A172 (cell line): ENCODE measurements around the gene NPEPPS. TPM values are rescaled to one million over a fixed set of nuclear protein-coding genes. Genes with fewer than 3 reads are reported as not detected.

Experiments
- DNase-seq: peaks from one replicate; pipeline ENCODE4 v3.0.0-alpha.2; 2015; ENCODE audit warnings: low spot score
- total RNA-seq: library from RNA; depleted of rRNA; stranded (reverse); fragments of >200 nt; shearing (Covaris generic); gene quantifications from 2 replicates; pipeline ENCODE4 v1.2.3, GENCODE V29; 2014

NPEPPS gene
- total RNA-seq, 1 experiment from 2014 or later: 45.7 TPM

- DNase-seq: no peak
Measured at GRCh38 chr17:47628014-47628566, 97.2 kb downstream of the NPEPPS start.

DNA sequence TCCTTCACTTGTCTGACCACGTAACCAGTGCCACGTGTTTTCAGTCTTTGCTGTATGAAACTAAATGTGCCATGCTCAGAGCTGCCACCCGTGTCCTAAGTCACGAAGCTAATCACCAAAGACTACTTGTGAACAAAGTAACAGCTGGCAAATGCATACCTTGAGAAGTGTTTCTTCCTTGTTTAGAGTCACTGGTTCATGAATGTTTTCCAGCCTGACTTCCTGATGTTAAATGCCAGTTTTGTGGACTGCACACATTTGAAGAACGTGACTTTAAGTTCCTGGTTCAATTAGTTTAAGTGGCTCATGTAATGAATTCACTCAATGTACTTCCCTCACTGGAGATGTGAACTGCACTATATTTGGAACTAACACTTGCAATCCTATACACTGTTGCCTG is 98.9 kb downstream of the NPEPPS start:
- no peak for DNase-seq

GRCh38 chr17:47630614-47631013 is 99.7 kb downstream of the NPEPPS start:
- DNase-seq: no peak

DNA sequence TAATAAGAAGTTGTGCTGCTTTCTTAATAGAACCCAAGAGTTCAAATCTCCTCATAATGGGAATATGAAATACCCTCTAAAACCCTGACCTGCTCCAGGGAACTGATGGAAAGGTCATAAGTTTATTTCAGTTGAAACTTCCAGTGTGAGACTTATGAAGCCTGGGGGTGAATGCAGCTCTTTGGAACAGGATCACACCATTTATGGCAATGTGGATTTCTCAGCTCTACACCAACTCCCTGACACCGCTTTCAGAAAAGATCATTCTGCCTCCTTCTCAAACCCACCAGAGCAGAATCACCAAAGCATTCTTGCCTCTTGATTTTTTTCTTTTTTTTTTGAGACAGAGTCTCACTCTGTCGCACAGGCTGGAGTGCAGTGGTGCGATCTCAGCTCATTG is 102.1 kb downstream of the NPEPPS start:
- no peak for DNase-seq

DNA sequence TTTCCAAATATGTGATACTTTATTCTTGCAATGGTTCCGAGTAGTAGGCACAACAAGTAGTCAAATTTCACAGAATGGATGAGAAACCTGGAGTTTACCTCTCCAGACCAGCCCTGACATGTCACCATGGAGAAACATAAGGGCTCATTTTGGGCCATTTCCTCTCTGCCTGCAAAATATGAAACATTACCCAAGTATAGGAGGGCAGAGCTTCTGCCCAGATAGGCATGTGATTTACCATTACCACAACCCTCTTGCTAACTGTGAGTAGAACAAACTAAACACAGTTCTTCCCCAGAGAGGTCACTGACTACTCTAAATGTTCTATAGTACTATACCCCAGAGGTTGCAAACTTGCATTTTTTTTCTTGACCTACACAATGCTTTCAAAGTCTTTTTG is 103.1 kb downstream of the NPEPPS start:
- no peak for DNase-seq

- DNase-seq: no peak
Measured at GRCh38 chr17:47634870-47635269, 104.0 kb downstream of the NPEPPS start.

- no peak for DNase-seq
Measured at GRCh38 chr17:47635734-47636133, 104.8 kb downstream of the NPEPPS start.

DNA sequence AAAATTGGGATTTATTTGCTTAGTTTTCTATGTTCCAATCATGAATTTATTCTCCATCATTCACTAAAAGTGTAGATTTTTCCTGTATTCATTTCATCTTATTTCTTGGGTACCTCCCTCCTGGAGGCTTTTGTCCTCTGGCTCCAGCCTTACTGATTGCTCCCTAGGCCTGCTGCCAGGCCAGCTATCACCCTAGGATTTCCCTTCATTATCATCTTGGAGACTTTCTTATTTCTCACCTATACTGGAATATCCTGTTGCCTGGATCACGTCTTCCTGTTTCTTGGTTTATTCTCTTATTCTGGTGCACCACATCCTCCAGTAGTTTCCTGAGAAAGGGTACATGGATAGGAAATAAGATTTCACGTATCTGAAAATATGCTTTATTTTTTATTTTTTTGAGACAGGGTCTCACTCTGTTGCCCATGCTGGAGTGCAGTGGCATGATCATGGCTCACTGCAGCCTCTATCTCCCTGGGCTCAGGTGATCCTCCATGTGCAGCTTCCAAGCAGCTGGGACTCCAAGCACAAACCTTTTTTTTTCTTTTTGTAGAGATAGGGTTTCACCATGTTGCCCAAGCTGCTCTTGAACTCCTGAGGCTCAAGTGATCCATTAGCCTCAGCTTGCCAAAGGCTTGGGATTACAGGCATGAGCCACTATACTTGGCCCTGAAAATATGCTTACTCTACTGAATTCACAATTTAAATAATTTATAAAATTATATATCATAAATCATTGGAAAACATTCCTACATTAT is 105.5 kb downstream of the NPEPPS start:
- no peak for DNase-seq

- DNase-seq: no peak
Measured at GRCh38 chr17:47638903-47639302, 108.0 kb downstream of the NPEPPS start.

DNA sequence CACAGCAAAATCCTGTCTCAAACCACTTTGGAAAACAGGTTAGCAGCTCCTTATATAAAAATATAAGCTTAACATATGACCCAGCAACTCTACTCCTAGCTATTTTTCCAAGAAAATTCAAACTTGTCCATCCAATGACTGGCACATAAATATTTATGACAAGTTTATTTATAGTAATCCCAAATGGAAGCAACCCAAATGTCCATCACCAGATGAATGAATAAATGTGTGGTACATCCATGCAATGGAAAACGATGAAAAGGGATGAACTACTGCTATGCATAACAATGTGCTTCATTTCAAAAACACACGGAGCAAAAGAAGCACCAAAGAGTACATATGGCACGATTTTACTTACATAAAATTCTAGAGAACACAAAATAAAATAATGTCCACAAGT is 109.2 kb downstream of the NPEPPS start:
- DNase-seq: no peak

- no peak for DNase-seq
Measured at GRCh38 chr17:47641202-47641601, 110.3 kb downstream of the NPEPPS start.

DNA sequence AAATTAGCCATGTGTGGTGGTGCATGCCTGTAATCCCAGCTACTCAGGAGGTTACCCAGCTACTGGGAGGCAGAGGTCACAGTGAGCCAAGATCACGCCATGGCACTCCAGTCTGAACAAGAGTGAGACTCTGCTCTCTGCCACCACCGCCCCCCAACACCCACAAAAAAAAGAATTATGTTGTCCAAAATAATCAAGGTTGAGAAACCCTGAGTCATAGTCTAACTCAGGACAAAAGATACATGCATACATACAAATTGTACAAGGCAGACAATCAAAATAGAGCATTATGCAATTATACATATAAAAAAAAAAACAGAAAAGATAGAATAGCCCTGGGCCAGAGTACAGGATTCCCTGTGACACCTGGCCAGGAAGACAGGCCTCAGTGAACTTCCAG is 112.2 kb downstream of the NPEPPS start:
- no peak for DNase-seq

- no peak for DNase-seq
Measured at GRCh38 chr17:47644324-47644723, 113.4 kb downstream of the NPEPPS start.

DNA sequence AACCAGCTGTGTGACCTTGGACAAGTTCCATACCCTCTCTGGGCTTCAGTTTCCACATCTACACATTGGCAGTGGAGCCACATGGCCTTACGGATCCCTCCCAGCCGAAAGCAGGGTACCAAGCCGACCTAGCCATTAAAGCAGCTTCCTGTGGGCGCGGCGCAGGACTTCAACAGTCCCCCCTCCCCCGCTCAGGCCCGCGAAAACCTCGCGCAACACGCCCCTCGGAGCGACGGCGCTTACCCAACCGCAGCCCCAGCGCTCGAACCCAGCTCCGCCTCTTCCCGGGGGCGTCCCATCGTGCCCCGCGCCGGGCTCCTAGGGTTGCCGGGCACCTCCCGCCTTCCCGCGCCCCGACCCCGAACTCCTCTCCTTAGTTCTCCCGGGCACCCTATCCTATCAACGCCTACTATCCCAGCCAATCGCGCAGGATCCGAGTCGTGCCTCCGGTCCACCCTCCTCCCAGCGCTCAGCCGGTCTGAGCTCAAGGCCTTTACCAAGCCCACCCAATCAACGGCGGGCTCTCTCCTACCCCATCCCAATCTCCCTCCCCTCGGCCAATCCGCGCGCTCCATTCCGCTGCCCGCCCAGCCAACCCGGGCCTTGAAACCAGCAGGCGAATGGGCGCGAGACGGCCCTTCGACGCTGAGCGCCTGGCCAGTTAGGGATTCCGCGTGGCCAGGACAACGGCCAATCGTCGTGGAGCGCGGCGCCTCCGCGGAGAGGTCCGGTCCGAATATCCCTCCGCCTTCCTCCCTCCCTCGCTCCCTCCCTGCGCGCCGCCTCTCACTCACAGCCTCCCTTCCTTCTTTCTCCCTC is 118.5 kb downstream of the NPEPPS start, which contains the start of gene KPNB1:
Gene KPNB1 (plus strand): TSS at position 767 of the 819 bp plus-strand sequence. CDS start 326 bp downstream, outside the sequence.
- peak; percentile 99 for DNase-seq

DNA sequence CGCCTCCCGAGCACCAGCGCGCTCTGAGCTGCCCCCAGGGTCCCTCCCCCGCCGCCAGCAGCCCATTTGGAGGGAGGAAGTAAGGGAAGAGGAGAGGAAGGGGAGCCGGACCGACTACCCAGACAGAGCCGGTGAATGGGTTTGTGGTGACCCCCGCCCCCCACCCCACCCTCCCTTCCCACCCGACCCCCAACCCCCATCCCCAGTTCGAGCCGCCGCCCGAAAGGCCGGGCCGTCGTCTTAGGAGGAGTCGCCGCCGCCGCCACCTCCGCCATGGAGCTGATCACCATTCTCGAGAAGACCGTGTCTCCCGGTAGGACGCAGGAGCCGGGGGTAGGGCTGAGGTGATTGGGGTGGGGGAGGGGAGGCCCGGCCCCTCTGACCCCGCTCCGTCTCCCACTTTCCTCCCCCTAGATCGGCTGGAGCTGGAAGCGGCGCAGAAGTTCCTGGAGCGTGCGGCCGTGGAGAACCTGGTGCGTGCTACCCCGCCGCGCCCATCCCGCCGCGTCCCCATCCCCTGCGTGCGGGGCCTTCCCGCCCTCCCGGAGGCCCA is 119.1 kb downstream of the NPEPPS start:
- DNase-seq: peak; percentile 46

GRCh38 chr17:47650525-47651522 is 119.9 kb downstream of the NPEPPS start:
- peak; percentile 93 for DNase-seq

GRCh38 chr17:47651704-47652103 is 120.8 kb downstream of the NPEPPS start:
- no peak for DNase-seq

- DNase-seq: no peak
Measured at GRCh38 chr17:47652570-47652969, 121.7 kb downstream of the NPEPPS start.

DNA sequence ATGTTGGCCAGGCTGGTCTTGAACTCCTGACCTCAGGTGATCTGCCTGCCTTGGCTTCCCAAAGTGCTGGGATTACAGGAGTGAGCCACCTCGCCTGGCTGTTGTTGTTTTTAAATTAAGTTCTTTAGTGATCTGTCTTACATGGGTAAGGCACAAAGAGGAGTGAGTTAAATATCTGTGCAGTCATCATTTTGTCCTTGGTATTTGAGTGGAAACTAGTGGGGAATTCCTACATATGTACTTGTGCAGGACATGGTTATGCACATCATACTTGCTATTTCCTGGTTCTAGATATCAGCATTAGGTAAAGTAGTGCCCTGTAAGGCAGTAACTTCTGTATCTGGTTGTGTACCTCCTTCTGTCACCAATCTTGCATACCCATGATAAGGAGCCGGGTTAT is 122.5 kb downstream of the NPEPPS start:
- DNase-seq: no peak

- no peak for DNase-seq
Measured at GRCh38 chr17:47654991-47655390, 124.1 kb downstream of the NPEPPS start.

DNA sequence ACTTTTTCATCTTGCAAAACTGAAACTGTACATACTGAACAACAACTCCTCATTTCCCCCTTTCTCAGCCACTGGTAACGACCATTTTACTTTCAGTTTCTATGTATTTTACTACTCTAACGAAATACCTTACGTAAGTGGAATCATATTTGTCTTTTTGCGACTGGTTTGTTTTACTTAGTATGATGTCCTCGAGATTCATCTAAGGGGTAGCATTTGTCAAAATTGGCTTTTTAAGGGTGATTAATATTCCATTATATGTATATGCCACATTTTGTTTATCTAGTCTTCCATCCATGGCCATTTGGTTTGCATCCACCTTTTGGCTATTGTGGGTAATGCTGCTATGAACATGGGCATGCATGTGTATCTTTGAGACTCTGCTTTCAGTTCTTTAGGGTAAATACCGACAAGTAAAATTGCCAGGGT is 129.2 kb downstream of the NPEPPS start:
- no peak for DNase-seq
